Measurements from ENCODE around the gene PDE4B.

Gene PDE4B

GRCh38 chr1:65820983-65821382 is 28.3 kb downstream of the PDE4B start:
- no peak overlapping the region for H3K27ac ChIP-seq (ENCODE audit: low read depth, low read length)
- H3K36me3 ChIP-seq (ENCODE audit: control insufficient read depth, insufficient read depth, low read length): no peaks in the 10 kb centered on the region
- no peaks in the 10 kb centered on the region for H3K27me3 ChIP-seq (ENCODE audit: control insufficient read depth, insufficient read depth, low read length)
- H3K9ac ChIP-seq (ENCODE audit: low read length): no peak overlapping the region
- no peak overlapping the region for H3K4me3 ChIP-seq (ENCODE audit: low read length)
- no peaks in the 10 kb centered on the region for H3K4me1 ChIP-seq (ENCODE audit: control insufficient read depth, insufficient read depth, low read length)

- Histone ChIP-seq H3K27ac (ENCODE audit: low read depth, low read length) (no peak overlapping the region), H3K27me3 (ENCODE audit: control insufficient read depth, insufficient read depth, low read length) (no peaks in the 10 kb centered on the region), H3K9ac (ENCODE audit: low read length) (no peak overlapping the region), H3K4me3 (ENCODE audit: low read length) (no peak overlapping the region), H3K36me3 (ENCODE audit: control insufficient read depth, insufficient read depth, low read length) (no peaks in the 10 kb centered on the region), H3K4me1 (ENCODE audit: control insufficient read depth, insufficient read depth, low read length) (no peaks in the 10 kb centered on the region)
These were observed 28.7 kb downstream of the PDE4B start for GRCh38 chr1:65821386-65821785.

- Histone ChIP-seq H3K27ac (ENCODE audit: low read depth, low read length) (no peak overlapping the region), H3K4me1 (ENCODE audit: control insufficient read depth, insufficient read depth, low read length) (no peaks in the 10 kb centered on the region)
These were observed 31.4 kb downstream of the PDE4B start for GRCh38 chr1:65824103-65824502.

GRCh38 chr1:65825741-65826140 is 33.0 kb downstream of the PDE4B start:
- no peaks in the 10 kb centered on the region for H3K4me1 ChIP-seq (ENCODE audit: control insufficient read depth, insufficient read depth, low read length)

More at GRCh38 chr1:65824103-65824502, 31.4 kb downstream of the PDE4B start:
- no peak overlapping the region for H3K9ac ChIP-seq (ENCODE audit: low read length)
- no peak overlapping the region for H3K4me3 ChIP-seq (ENCODE audit: low read length)
- no peaks in the 10 kb centered on the region for H3K27me3 ChIP-seq (ENCODE audit: control insufficient read depth, insufficient read depth, low read length)
- H3K36me3 ChIP-seq (ENCODE audit: control insufficient read depth, insufficient read depth, low read length): no peaks in the 10 kb centered on the region

GRCh38 chr1:65826782-65827181 is 34.1 kb downstream of the PDE4B start:
- Histone ChIP-seq H3K9ac (ENCODE audit: low read length) (no peak overlapping the region), H3K27me3 (ENCODE audit: control insufficient read depth, insufficient read depth, low read length) (no peaks in the 10 kb centered on the region), H3K27ac (ENCODE audit: low read depth, low read length) (no peak overlapping the region), H3K36me3 (ENCODE audit: control insufficient read depth, insufficient read depth, low read length) (no peaks in the 10 kb centered on the region), H3K4me1 (ENCODE audit: control insufficient read depth, insufficient read depth, low read length) (no peaks in the 10 kb centered on the region), H3K4me3 (ENCODE audit: low read length) (no peak overlapping the region)

More at GRCh38 chr1:65825741-65826140, 33.0 kb downstream of the PDE4B start:
- no peaks in the 10 kb centered on the region for H3K27me3 ChIP-seq (ENCODE audit: control insufficient read depth, insufficient read depth, low read length)
- H3K36me3 ChIP-seq (ENCODE audit: control insufficient read depth, insufficient read depth, low read length): no peaks in the 10 kb centered on the region
- no peak overlapping the region for H3K9ac ChIP-seq (ENCODE audit: low read length)
- H3K27ac ChIP-seq (ENCODE audit: low read depth, low read length): no peak overlapping the region
- H3K4me3 ChIP-seq (ENCODE audit: low read length): no peak overlapping the region

GRCh38 chr1:65827346-65827745 is 34.7 kb downstream of the PDE4B start:
- H3K27me3 ChIP-seq (ENCODE audit: control insufficient read depth, insufficient read depth, low read length): no peaks in the 10 kb centered on the region
- H3K4me3 ChIP-seq (ENCODE audit: low read length): no peak overlapping the region
- H3K36me3 ChIP-seq (ENCODE audit: control insufficient read depth, insufficient read depth, low read length): no peaks in the 10 kb centered on the region
- no peak overlapping the region for H3K9ac ChIP-seq (ENCODE audit: low read length)
- H3K27ac ChIP-seq (ENCODE audit: low read depth, low read length): no peak overlapping the region
- H3K4me1 ChIP-seq (ENCODE audit: control insufficient read depth, insufficient read depth, low read length): no peaks in the 10 kb centered on the region

- no peak overlapping the region for H3K9ac ChIP-seq (ENCODE audit: low read length)
- H3K36me3 ChIP-seq (ENCODE audit: control insufficient read depth, insufficient read depth, low read length): no peaks in the 10 kb centered on the region
- H3K27me3 ChIP-seq (ENCODE audit: control insufficient read depth, insufficient read depth, low read length): no peaks in the 10 kb centered on the region
- no peak overlapping the region for H3K4me3 ChIP-seq (ENCODE audit: low read length)
- H3K4me1 ChIP-seq (ENCODE audit: control insufficient read depth, insufficient read depth, low read length): no peaks in the 10 kb centered on the region
- no peak overlapping the region for H3K27ac ChIP-seq (ENCODE audit: low read depth, low read length)
These were observed 37.6 kb downstream of the PDE4B start for GRCh38 chr1:65830306-65830705.

- H3K27ac ChIP-seq (ENCODE audit: low read depth, low read length): no peak overlapping the region
- no peak overlapping the region for H3K4me3 ChIP-seq (ENCODE audit: low read length)
- H3K36me3 ChIP-seq (ENCODE audit: control insufficient read depth, insufficient read depth, low read length): no peaks in the 10 kb centered on the region
- no peak overlapping the region for H3K9ac ChIP-seq (ENCODE audit: low read length)
- no peaks in the 10 kb centered on the region for H3K27me3 ChIP-seq (ENCODE audit: control insufficient read depth, insufficient read depth, low read length)
- H3K4me1 ChIP-seq (ENCODE audit: control insufficient read depth, insufficient read depth, low read length): no peaks in the 10 kb centered on the region
These were observed 39.6 kb downstream of the PDE4B start for GRCh38 chr1:65832296-65832695.

- Histone ChIP-seq H3K27me3 (ENCODE audit: control insufficient read depth, insufficient read depth, low read length) (no peaks in the 10 kb centered on the region), H3K9ac (ENCODE audit: low read length) (no peak overlapping the region), H3K4me3 (ENCODE audit: low read length) (no peak overlapping the region), H3K36me3 (ENCODE audit: control insufficient read depth, insufficient read depth, low read length) (no peaks in the 10 kb centered on the region), H3K27ac (ENCODE audit: low read depth, low read length) (no peak overlapping the region), H3K4me1 (ENCODE audit: control insufficient read depth, insufficient read depth, low read length) (no peaks in the 10 kb centered on the region)
These were observed 44.0 kb downstream of the PDE4B start for GRCh38 chr1:65836686-65837085.

- no peaks in the 10 kb centered on the region for H3K4me1 ChIP-seq (ENCODE audit: control insufficient read depth, insufficient read depth, low read length)
- H3K27ac ChIP-seq (ENCODE audit: low read depth, low read length): no peak overlapping the region
- no peak overlapping the region for H3K4me3 ChIP-seq (ENCODE audit: low read length)
- H3K36me3 ChIP-seq (ENCODE audit: control insufficient read depth, insufficient read depth, low read length): no peaks in the 10 kb centered on the region
- H3K27me3 ChIP-seq (ENCODE audit: control insufficient read depth, insufficient read depth, low read length): no peaks in the 10 kb centered on the region
- no peak overlapping the region for H3K9ac ChIP-seq (ENCODE audit: low read length)
These were observed 48.0 kb downstream of the PDE4B start for GRCh38 chr1:65840683-65841082.

- Histone ChIP-seq H3K4me3 (ENCODE audit: low read length) (no peak overlapping the region), H3K9ac (ENCODE audit: low read length) (no peak overlapping the region)
These were observed 51.6 kb downstream of the PDE4B start for GRCh38 chr1:65844296-65844695.

GRCh38 chr1:65844821-65845534 is 52.3 kb downstream of the PDE4B start:
- H3K36me3 ChIP-seq (ENCODE audit: control insufficient read depth, insufficient read depth, low read length): no peaks in the 10 kb centered on the region
- H3K4me1 ChIP-seq (ENCODE audit: control insufficient read depth, insufficient read depth, low read length): no peaks in the 10 kb centered on the region
- H3K4me3 ChIP-seq (ENCODE audit: low read length): no peak overlapping the region
- no peak overlapping the region for H3K9ac ChIP-seq (ENCODE audit: low read length)
- no peaks in the 10 kb centered on the region for H3K27me3 ChIP-seq (ENCODE audit: control insufficient read depth, insufficient read depth, low read length)
- H3K27ac ChIP-seq (ENCODE audit: low read depth, low read length): no peak overlapping the region

More at GRCh38 chr1:65844296-65844695, 51.6 kb downstream of the PDE4B start:
- no peaks in the 10 kb centered on the region for H3K27me3 ChIP-seq (ENCODE audit: control insufficient read depth, insufficient read depth, low read length)
- H3K27ac ChIP-seq (ENCODE audit: low read depth, low read length): no peak overlapping the region
- no peaks in the 10 kb centered on the region for H3K4me1 ChIP-seq (ENCODE audit: control insufficient read depth, insufficient read depth, low read length)
- H3K36me3 ChIP-seq (ENCODE audit: control insufficient read depth, insufficient read depth, low read length): no peaks in the 10 kb centered on the region

- H3K9ac ChIP-seq (ENCODE audit: low read length): no peak overlapping the region
- H3K4me1 ChIP-seq (ENCODE audit: control insufficient read depth, insufficient read depth, low read length): no peaks in the 10 kb centered on the region
- no peaks in the 10 kb centered on the region for H3K36me3 ChIP-seq (ENCODE audit: control insufficient read depth, insufficient read depth, low read length)
- H3K4me3 ChIP-seq (ENCODE audit: low read length): no peak overlapping the region
- no peaks in the 10 kb centered on the region for H3K27me3 ChIP-seq (ENCODE audit: control insufficient read depth, insufficient read depth, low read length)
- H3K27ac ChIP-seq (ENCODE audit: low read depth, low read length): no peak overlapping the region
These were observed 52.9 kb downstream of the PDE4B start for GRCh38 chr1:65845535-65846060.

All from rectal smooth muscle tissue (tissue), 1 donor.